GM12878 (cell line): ENCODE data around the gene ADGRG1. TPM values are rescaled to one million over a fixed set of nuclear protein-coding genes. Genes with fewer than 3 reads are reported as not detected.

ENCODE experiments used
- ATAC-seq: fragments of 200-7000 bp; cut with Tn5 transposase; 3 replicates; pipeline ENCODE4 v1.9.1; 2020; ENCODE audit warnings: mild to moderate bottlenecking, moderate library complexity
- BruUV-seq: library from RNA; stranded (reverse); fragments of 400-500 nt; replicated peaks from 2 replicates; lab custom pipeline; 2021; lab: Mats Ljungman, UMichigan
- CTCF ChIA-PET: fragments of 300-600 bp; sonication (Branson Sonifier 250); formaldehyde crosslinking; extraction: SDS; loops from one replicate; lab custom pipeline; 2021; ENCODE audit warnings: inconsistent platforms; lab: Yijun Ruan, JAX
- POLR2A ChIA-PET: fragments of 350-600 bp; formaldehyde crosslinking; extraction: SDS; loops from one replicate; lab custom pipeline; 2021; ENCODE audit warnings: inconsistent platforms; lab: Charles Lee
- RAD21 ChIA-PET: fragments of 300-600 bp; sonication (Branson Sonifier 250); formaldehyde crosslinking; loops from one replicate; lab custom pipeline; 2023; ENCODE audit warnings: antibody characterized with exemption; ENCODE audit not compliant: unreplicated experiment; lab: Charles Lee
- SMC1A ChIA-PET: fragments of 300-600 bp; sonication (Branson Sonifier 250); formaldehyde crosslinking; loops from one replicate; lab custom pipeline; 2023; ENCODE audit not compliant: unreplicated experiment, uncharacterized antibody; lab: Charles Lee
- DNase-seq: peaks from one replicate; pipeline ENCODE4 v3.0.0-alpha.2; 2011; ENCODE audit warnings: low read depth, low spot score
- FAIRE-seq: peaks from 3 replicates; lab custom pipeline; 2011; peaks lifted over from hg19 to GRCh38; lab: Jason Lieb, UNC
- H2AFZ ChIP-seq: 2 replicates; pipeline ENCODE4 v1.6.0; 2011; ENCODE audit warnings: low read depth, low read length, control low read depth; ENCODE audit not compliant: control insufficient read depth
- H3K27ac ChIP-seq: 2 replicates; pipeline ENCODE4 v1.5.1; 2011; ENCODE audit warnings: control low read depth; ENCODE audit not compliant: control insufficient read depth, insufficient read depth
- H3K27me3 ChIP-seq, 2 experiments: replicated peaks in 1 of 2; 2 replicates each; pipeline versions ENCODE4 v1.6.0 to v1.6.1; 2011; ENCODE audit warnings: low read length in 1 of 2; ENCODE audit not compliant: control insufficient read depth in 2 of 2, insufficient read depth in 2 of 2
- H3K36me3 ChIP-seq, 2 experiments: 2 replicates each; pipeline ENCODE4 v1.5.1; 2011; ENCODE audit warnings: low read length in 1 of 2; ENCODE audit not compliant: control insufficient read depth in 2 of 2, insufficient read depth in 2 of 2
- H3K4me1 ChIP-seq: 2 replicates; pipeline ENCODE4 v1.6.1; 2011; ENCODE audit warnings: mild to moderate bottlenecking, low read length, moderate library complexity, mixed read lengths; ENCODE audit not compliant: control insufficient read depth, insufficient read depth
- H3K4me2 ChIP-seq: 2 replicates; pipeline ENCODE4 v1.6.0; 2011; ENCODE audit warnings: control low read depth; ENCODE audit not compliant: control insufficient read depth, insufficient read depth
- H3K4me3 ChIP-seq: fragments of 200-600 bp; sonication (generic); 2 replicates; pipeline ENCODE4 v1.5.1; 2016
- H3K79me2 ChIP-seq: 2 replicates; pipeline ENCODE4 v1.6.0; 2011; ENCODE audit warnings: low read length; ENCODE audit not compliant: control insufficient read depth, insufficient read depth
- H3K9ac ChIP-seq: 2 replicates; pipeline ENCODE4 v1.8.0; 2011; ENCODE audit warnings: low read length, control low read depth, mixed read lengths; ENCODE audit not compliant: control insufficient read depth, insufficient read depth
- H3K9me3 ChIP-seq: replicated peaks from 3 replicates; pipeline ENCODE4 v1.5.1; 2011; ENCODE audit warnings: mild to moderate bottlenecking, low read length; ENCODE audit not compliant: control insufficient read depth, insufficient read depth
- H4K20me1 ChIP-seq: 2 replicates; pipeline ENCODE4 v1.6.0; 2011; ENCODE audit not compliant: control insufficient read depth, insufficient read depth
- ATF7 ChIP-seq: fragments of 450-650 bp; IDR thresholded peaks from 2 replicates; pipeline ENCODE4 v1.6.1; 2016; ENCODE audit warnings: low read depth, mild to moderate bottlenecking
- CBX3 ChIP-seq: fragments of 200-600 bp; sonication (generic); IDR thresholded peaks from 2 replicates; pipeline ENCODE4 v1.6.1; 2016; ENCODE audit warnings: low read depth, borderline replicate concordance
- ETV6 ChIP-seq, 2 experiments: fragments of 450-650 bp in 1 of 2; IDR thresholded peaks in 1 of 2; conservative IDR thresholded peaks in 1 of 2; 2 replicates each; pipeline ENCODE4 v1.6.1; 2014; ENCODE audit warnings: antibody characterized with exemption in 1 of 2, borderline replicate concordance in 1 of 2, low read depth in 1 of 2, mild to moderate bottlenecking in 1 of 2, moderate library complexity in 1 of 2
- EZH2 ChIP-seq: IDR thresholded peaks from 2 replicates; pipeline ENCODE4 v1.6.1; 2012; ENCODE audit warnings: low read depth, mild to moderate bottlenecking, control low read depth, inconsistent platforms, low read length, borderline replicate concordance; ENCODE audit not compliant: control insufficient read depth
- RB1 ChIP-seq: fragments of 450-650 bp; formaldehyde crosslinking; IDR thresholded peaks from 2 replicates; pipeline ENCODE4 v1.6.1; 2017; ENCODE audit warnings: mild to moderate bottlenecking, borderline replicate concordance
- RELA ChIP-seq: fragments of 450-650 bp; IDR thresholded peaks from 2 replicates; pipeline ENCODE4 v1.8.0; 2014; ENCODE audit warnings: borderline replicate concordance; ENCODE audit not compliant: partially characterized antibody
- RUNX3 ChIP-seq: IDR thresholded peaks from 2 replicates; pipeline ENCODE4 v1.6.1; 2012; ENCODE audit warnings: low read length, inconsistent platforms
- SRF ChIP-seq, 2 experiments: IDR thresholded peaks; 2 replicates each; pipeline ENCODE4 v1.6.1; 2011; ENCODE audit warnings: low read depth in 2 of 2, low read length in 2 of 2, mild to moderate bottlenecking in 1 of 2, moderate library complexity in 1 of 2
- ZNF207 ChIP-seq: fragments of 450-650 bp; IDR thresholded peaks from 2 replicates; pipeline ENCODE4 v1.6.1; 2014; ENCODE audit warnings: antibody characterized with exemption, mild to moderate bottlenecking, borderline replicate concordance
- WGBS: methylation state at CpG from one replicate; pipeline ENCODE4 v1.1.6; 2016; ENCODE audit warnings: low lambda C conversion rate; ENCODE audit not compliant: insufficient replicate concordance, insufficient coverage; ENCODE audit errors: missing lambda C conversion rate; 5-methylcytosine and 5-hydroxymethylcytosine counted together
- in situ Hi-C: fragments of 300-500 bp; cut with MboI; formaldehyde crosslinking; loops from 9 replicates; pipeline ENCODE4 v1.14.3; 2018; ENCODE audit warnings: mixed read lengths
- intact Hi-C: fragments of 100-400 bp; cut with micrococcal nuclease; formaldehyde crosslinking; loops from one replicate; pipeline ENCODE4 v1.14.2; 2022; ENCODE audit not compliant: unreplicated experiment
- polyA plus RNA-seq, 11 experiments: library from polyadenylated mRNA; depleted of rRNA in 4 of 11; unstranded in 6 of 11; stranded (reverse) in 5 of 11; fragments of >200 nt; fragmentation: Nextera tagmentation in 4 of 11; fragmentation: Illumina TruSeq in 1 of 11; extraction: Ambion mirVana in 4 of 11; extraction: Trizol in 1 of 11; gene quantifications; 1 replicate in 1 of 11; 2 replicates in 10 of 11; pipeline versions ENCODE4 v1.2.1 to v1.2.3, GENCODE V29; 2011 to 2016; ENCODE audit warnings: inconsistent platforms in 2 of 11, missing spikeins in 2 of 11, low read depth in 1 of 11
- total RNA-seq, 4 experiments: library from RNA; depleted of rRNA in 3 of 4; stranded (reverse); fragments of >200 nt in 3 of 4; fragmentation: Illumina TruSeq in 1 of 4; extraction: Trizol in 1 of 4; gene quantifications; 2 replicates each; pipeline versions ENCODE4 v1.2.1 to v1.2.3, GENCODE V29; 2013 to 2021
- TF ChIP-seq, protein P1 (sequence below): fragments of 450-650 bp; IDR thresholded peaks from 2 replicates; pipeline ENCODE4 v1.6.1; 2018; ENCODE audit warnings: mild to moderate bottlenecking, low read depth, moderate library complexity; ENCODE audit not compliant: partially characterized antibody
- TF ChIP-seq, protein P2 (sequence below): fragments of 450-650 bp; formaldehyde crosslinking; IDR thresholded peaks from 2 replicates; pipeline ENCODE4 v1.5.0; 2022; ENCODE audit warnings: mild to moderate bottlenecking, missing genetic modification characterization
- TF ChIP-seq, protein P3 (sequence below): fragments of 450-650 bp; IDR thresholded peaks from 2 replicates; pipeline ENCODE4 v1.6.1; 2017; ENCODE audit warnings: borderline replicate concordance
- TF ChIP-seq, protein P4 (sequence below): IDR thresholded peaks from 2 replicates; pipeline ENCODE4 v1.6.1; 2011; ENCODE audit warnings: borderline replicate concordance, low read depth, mild to moderate bottlenecking, moderate library complexity, mixed read lengths, low read length; ENCODE audit not compliant: insufficient read depth; ENCODE audit errors: extremely low read length

Gene ADGRG1
- total and polyA plus RNA-seq, 10 of the 15 experiments (the other 5 are each of a cell fraction or from before 2014, with no cell fraction given): 0.07 to 2.0 (median 0.75) TPM

DNA sequence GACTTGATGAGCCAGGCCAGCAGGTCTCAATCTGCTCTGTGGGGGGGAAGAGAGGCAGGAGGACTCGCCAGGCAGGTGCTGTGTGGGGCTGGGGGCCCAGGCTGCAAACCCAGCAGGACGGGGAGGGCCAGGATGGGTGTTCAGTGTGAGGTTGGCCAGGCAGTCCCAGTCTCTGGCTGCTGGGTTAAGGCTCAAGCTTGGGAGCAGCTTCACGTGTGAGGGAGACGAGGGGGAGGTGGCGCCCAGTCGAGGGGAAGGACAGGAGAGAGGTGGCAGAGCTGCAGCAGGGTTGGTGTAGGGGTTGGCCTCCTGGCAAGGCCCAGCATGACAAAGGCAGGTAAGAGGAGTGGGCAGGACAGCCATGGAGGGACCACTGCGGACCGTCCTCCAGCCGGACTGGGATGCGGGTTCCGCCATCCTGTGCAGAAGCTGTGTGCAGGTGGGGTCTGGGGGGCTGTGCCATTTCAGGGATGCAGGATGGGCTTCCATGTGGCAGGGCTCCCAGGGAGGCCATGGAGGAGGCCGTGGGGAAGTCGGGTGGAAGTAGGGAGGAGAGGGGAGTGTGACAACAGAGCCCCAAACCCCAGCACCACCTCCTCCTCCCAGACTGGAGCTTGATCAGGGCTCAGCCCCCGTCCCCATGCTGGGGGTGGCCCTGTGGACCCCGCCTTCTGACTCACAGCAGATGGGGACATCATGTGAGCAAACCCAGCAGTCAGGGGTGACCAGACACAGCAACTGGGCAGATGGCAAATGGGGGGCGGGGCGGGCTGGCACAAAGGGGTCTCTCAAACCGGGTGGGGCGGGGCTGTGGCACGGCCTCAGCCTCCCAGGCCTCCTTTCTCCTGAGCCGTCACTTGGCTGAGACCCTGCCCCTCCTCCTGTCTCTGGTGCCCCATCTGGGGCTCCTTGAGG lies 2.8 kb downstream of the ADGRG1 start:
- SMC1A ChIA-PET: no interaction called here
- H3K36me3 ChIP-seq: no peaks in the 10 kb centered on the region
- H2AFZ ChIP-seq: no peak overlapping the region
- H3K4me2 ChIP-seq: no peak overlapping the region
- POLR2A ChIA-PET: no interaction called here
- H3K27ac ChIP-seq: no peak overlapping the region
- H3K4me1 ChIP-seq: no peaks in the 10 kb centered on the region
- 29% methylated on average over 20 of the region's 21 CpGs for WGBS
- no TSS peak for BruUV-seq
- H3K79me2 ChIP-seq: no peaks in the 10 kb centered on the region
- no peaks in the 10 kb centered on the region for H3K9me3 ChIP-seq
- ATAC-seq: no peak
- no peak for FAIRE-seq
- no peaks in the 10 kb centered on the region for H4K20me1 ChIP-seq
- RAD21 ChIA-PET: no interaction called here
- intact Hi-C loops: no loop called here
- CTCF ChIA-PET: no interaction called here
- H3K4me3 ChIP-seq: no peak overlapping the region
- H3K9ac ChIP-seq: no peak overlapping the region
- no peak for DNase-seq
- H3K27me3 ChIP-seq: no peaks in the 10 kb centered on the region; a peak in 3 of 4 replicates
- in situ Hi-C loops: no loop called here
- TF ChIP-seq ATF7 (no peak), ETV6 (conservative IDR thresholded peaks at IDR 0.05 in 1 of 2, IDR thresholded peaks at IDR 0.05 in 1 of 2; ENCODE audit: borderline replicate concordance in 1 of 2, low read depth in 1 of 2) (no peak), EZH2 (no peak), SRF (IDR thresholded peaks at IDR 0.05; ENCODE audit: low read depth in 2 of 2, low read length in 2 of 2) (no peak), CBX3 (no peak), RB1 (no peak), RUNX3 (no peak), RELA (no peak), ZNF207 (no peak)
- TF ChIP-seq, protein P1, sequence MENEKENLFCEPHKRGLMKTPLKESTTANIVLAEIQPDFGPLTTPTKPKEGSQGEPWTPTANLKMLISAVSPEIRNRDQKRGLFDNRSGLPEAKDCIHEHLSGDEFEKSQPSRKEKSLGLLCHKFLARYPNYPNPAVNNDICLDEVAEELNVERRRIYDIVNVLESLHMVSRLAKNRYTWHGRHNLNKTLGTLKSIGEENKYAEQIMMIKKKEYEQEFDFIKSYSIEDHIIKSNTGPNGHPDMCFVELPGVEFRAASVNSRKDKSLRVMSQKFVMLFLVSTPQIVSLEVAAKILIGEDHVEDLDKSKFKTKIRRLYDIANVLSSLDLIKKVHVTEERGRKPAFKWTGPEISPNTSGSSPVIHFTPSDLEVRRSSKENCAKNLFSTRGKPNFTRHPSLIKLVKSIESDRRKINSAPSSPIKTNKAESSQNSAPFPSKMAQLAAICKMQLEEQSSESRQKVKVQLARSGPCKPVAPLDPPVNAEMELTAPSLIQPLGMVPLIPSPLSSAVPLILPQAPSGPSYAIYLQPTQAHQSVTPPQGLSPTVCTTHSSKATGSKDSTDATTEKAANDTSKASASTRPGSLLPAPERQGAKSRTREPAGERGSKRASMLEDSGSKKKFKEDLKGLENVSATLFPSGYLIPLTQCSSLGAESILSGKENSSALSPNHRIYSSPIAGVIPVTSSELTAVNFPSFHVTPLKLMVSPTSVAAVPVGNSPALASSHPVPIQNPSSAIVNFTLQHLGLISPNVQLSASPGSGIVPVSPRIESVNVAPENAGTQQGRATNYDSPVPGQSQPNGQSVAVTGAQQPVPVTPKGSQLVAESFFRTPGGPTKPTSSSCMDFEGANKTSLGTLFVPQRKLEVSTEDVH: no peak
- TF ChIP-seq, protein P2, sequence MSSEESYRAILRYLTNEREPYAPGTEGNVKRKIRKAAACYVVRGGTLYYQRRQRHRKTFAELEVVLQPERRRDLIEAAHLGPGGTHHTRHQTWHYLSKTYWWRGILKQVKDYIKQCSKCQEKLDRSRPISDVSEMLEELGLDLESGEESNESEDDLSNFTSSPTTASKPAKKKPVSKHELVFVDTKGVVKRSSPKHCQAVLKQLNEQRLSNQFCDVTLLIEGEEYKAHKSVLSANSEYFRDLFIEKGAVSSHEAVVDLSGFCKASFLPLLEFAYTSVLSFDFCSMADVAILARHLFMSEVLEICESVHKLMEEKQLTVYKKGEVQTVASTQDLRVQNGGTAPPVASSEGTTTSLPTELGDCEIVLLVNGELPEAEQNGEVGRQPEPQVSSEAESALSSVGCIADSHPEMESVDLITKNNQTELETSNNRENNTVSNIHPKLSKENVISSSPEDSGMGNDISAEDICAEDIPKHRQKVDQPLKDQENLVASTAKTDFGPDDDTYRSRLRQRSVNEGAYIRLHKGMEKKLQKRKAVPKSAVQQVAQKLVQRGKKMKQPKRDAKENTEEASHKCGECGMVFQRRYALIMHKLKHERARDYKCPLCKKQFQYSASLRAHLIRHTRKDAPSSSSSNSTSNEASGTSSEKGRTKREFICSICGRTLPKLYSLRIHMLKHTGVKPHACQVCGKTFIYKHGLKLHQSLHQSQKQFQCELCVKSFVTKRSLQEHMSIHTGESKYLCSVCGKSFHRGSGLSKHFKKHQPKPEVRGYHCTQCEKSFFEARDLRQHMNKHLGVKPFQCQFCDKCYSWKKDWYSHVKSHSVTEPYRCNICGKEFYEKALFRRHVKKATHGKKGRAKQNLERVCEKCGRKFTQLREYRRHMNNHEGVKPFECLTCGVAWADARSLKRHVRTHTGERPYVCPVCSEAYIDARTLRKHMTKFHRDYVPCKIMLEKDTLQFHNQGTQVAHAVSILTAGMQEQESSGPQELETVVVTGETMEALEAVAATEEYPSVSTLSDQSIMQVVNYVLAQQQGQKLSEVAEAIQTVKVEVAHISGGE (CRISPR knock-in tag): no peak
- TF ChIP-seq, protein P3, sequence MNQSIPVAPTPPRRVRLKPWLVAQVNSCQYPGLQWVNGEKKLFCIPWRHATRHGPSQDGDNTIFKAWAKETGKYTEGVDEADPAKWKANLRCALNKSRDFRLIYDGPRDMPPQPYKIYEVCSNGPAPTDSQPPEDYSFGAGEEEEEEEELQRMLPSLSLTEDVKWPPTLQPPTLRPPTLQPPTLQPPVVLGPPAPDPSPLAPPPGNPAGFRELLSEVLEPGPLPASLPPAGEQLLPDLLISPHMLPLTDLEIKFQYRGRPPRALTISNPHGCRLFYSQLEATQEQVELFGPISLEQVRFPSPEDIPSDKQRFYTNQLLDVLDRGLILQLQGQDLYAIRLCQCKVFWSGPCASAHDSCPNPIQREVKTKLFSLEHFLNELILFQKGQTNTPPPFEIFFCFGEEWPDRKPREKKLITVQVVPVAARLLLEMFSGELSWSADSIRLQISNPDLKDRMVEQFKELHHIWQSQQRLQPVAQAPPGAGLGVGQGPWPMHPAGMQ: no peak
- TF ChIP-seq, protein P4, sequence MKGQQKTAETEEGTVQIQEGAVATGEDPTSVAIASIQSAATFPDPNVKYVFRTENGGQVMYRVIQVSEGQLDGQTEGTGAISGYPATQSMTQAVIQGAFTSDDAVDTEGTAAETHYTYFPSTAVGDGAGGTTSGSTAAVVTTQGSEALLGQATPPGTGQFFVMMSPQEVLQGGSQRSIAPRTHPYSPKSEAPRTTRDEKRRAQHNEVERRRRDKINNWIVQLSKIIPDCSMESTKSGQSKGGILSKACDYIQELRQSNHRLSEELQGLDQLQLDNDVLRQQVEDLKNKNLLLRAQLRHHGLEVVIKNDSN: no peak
